CD14-positive monocyte (primary cell): ENCODE measurements around the gene PLXNA4. TPM values are rescaled to one million over a fixed set of nuclear protein-coding genes. Genes with fewer than 3 reads are reported as not detected.

Experiments used
- DNase-seq, 3 donors: peaks; one replicate each; pipeline ENCODE4 v3.0.0-alpha.2; 2011 to 2022
- H2AFZ ChIP-seq: 2 replicates; pipeline ENCODE4 v1.6.0; 2012; ENCODE audit warnings: mild to moderate bottlenecking, low read depth, low read length, inconsistent platforms; ENCODE audit not compliant: insufficient read depth, poor library complexity, severe bottlenecking
- H3K27ac ChIP-seq, 2 donors: 1 replicate in 1 of 2; 2 replicates in 1 of 2; pipeline ENCODE4 v1.5.1; 2012 to 2013; ENCODE audit warnings: low read length in 2 of 2, control low read depth in 1 of 2, inconsistent platforms in 1 of 2, low read depth in 1 of 2, mild to moderate bottlenecking in 1 of 2
- H3K27me3 ChIP-seq, 2 donors: one replicate each; pipeline versions ENCODE4 v1.6.0 to v1.6.1; 2011 to 2013; ENCODE audit warnings: low read length in 2 of 2; ENCODE audit not compliant: control insufficient read depth in 2 of 2, insufficient read depth in 2 of 2
- H3K36me3 ChIP-seq, 2 donors: replicated peaks in 1 of 2; 1 replicate in 1 of 2; 2 replicates in 1 of 2; pipeline versions ENCODE4 v1.5.1 to v1.6.1; 2012 to 2013; ENCODE audit warnings: low read length in 2 of 2, control low read depth in 1 of 2, inconsistent platforms in 1 of 2, mild to moderate bottlenecking in 1 of 2; ENCODE audit not compliant: insufficient read depth in 2 of 2, control insufficient read depth in 1 of 2
- H3K4me1 ChIP-seq, 2 donors: 1 replicate in 1 of 2; 2 replicates in 1 of 2; pipeline versions ENCODE4 v1.5.1 to v1.6.1; 2012 to 2013; ENCODE audit warnings: low read length in 2 of 2, control low read depth in 1 of 2, inconsistent platforms in 1 of 2, mild to moderate bottlenecking in 1 of 2, moderate library complexity in 1 of 2; ENCODE audit not compliant: insufficient read depth in 2 of 2, control insufficient read depth in 1 of 2
- H3K4me2 ChIP-seq: replicated peaks from 2 replicates; pipeline ENCODE3; 2012; ENCODE audit warnings: low read length, moderate library complexity, mild to moderate bottlenecking; ENCODE audit not compliant: poor library complexity, severe bottlenecking; ENCODE audit errors: extremely low read depth
- H3K4me3 ChIP-seq, 3 experiments: fragments of 200-600 bp in 1 of 3; sonication (generic) in 1 of 3; replicated peaks in 1 of 3; 1 replicate in 2 of 3; 2 replicates in 1 of 3; pipeline ENCODE4 v1.5.1; 2011 to 2013; ENCODE audit warnings: low read length in 3 of 3, mild to moderate bottlenecking in 3 of 3, control low read depth in 2 of 3, low read depth in 2 of 3, inconsistent platforms in 1 of 3, moderate library complexity in 1 of 3
- H3K79me2 ChIP-seq: 2 replicates; pipeline ENCODE4 v1.6.0; 2012; ENCODE audit warnings: mild to moderate bottlenecking, control low read depth, inconsistent platforms, low read length, moderate library complexity; ENCODE audit not compliant: insufficient read depth
- H3K9ac ChIP-seq: 2 replicates; pipeline ENCODE4 v1.6.0; 2017; ENCODE audit warnings: low read length, mild to moderate bottlenecking; ENCODE audit not compliant: insufficient read depth, poor library complexity, severe bottlenecking
- H3K9me3 ChIP-seq, 2 donors: replicated peaks in 1 of 2; 1 replicate in 1 of 2; 2 replicates in 1 of 2; pipeline versions ENCODE4 v1.5.1 to v1.6.1; 2012 to 2013; ENCODE audit warnings: low read length in 2 of 2, control low read depth in 1 of 2; ENCODE audit not compliant: control insufficient read depth in 1 of 2, insufficient read depth in 1 of 2
- H4K20me1 ChIP-seq: 2 replicates; pipeline ENCODE4 v1.6.0; 2012; ENCODE audit warnings: mild to moderate bottlenecking, low read length, control low read depth, moderate library complexity; ENCODE audit not compliant: insufficient read depth
- H3K27ac Mint-ChIP-seq, 7 donors: one replicate each; pipeline ENCODE4 v1.8.0; 2020; ENCODE audit warnings: mild to moderate bottlenecking in 7 of 7, mixed read lengths in 7 of 7, moderate library complexity in 6 of 7, inconsistent platforms in 2 of 7
- H3K27me3 Mint-ChIP-seq, 3 donors: one replicate each; pipeline ENCODE4 v1.8.0; 2021 to 2022; ENCODE audit warnings: low read depth in 3 of 3, mild to moderate bottlenecking in 3 of 3, mixed read lengths in 3 of 3, moderate library complexity in 3 of 3, inconsistent platforms in 1 of 3
- H3K36me3 Mint-ChIP-seq, 2 donors: one replicate each; pipeline ENCODE4 v1.8.0; 2020; ENCODE audit warnings: mixed read lengths in 2 of 2, inconsistent platforms in 1 of 2, mild to moderate bottlenecking in 1 of 2
- H3K4me1 Mint-ChIP-seq: one replicate; pipeline ENCODE4 v1.8.0; 2020; ENCODE audit warnings: mild to moderate bottlenecking, mixed read lengths
- H3K4me3 Mint-ChIP-seq, 2 donors: one replicate each; pipeline ENCODE4 v1.8.0; 2020; ENCODE audit warnings: mild to moderate bottlenecking in 2 of 2, mixed read lengths in 2 of 2, moderate library complexity in 1 of 2
- H3K9me3 Mint-ChIP-seq, 7 donors: one replicate each; pipeline ENCODE4 v1.8.0; 2020 to 2022; ENCODE audit warnings: mixed read lengths in 7 of 7, mild to moderate bottlenecking in 6 of 7, moderate library complexity in 6 of 7, inconsistent platforms in 2 of 7
- CTCF ChIP-seq: fragments of 200-600 bp; IDR thresholded peaks from one replicate; pipeline ENCODE4 v1.8.0; 2022; ENCODE audit warnings: antibody characterized with exemption, mild to moderate bottlenecking
- WGBS: methylation state at CpG from one replicate; pipeline ENCODE4 v1.1.5; 2013; ENCODE audit warnings: missing lambda C conversion rate; ENCODE audit not compliant: insufficient coverage; 5-methylcytosine and 5-hydroxymethylcytosine counted together
- intact Hi-C, 2 donors: fragments of 100-400 bp; cut with micrococcal nuclease; formaldehyde crosslinking; loops; one replicate each; pipeline versions ENCODE4 v1.15.0 to v1.15.1; 2023
- polyA plus RNA-seq, 3 donors: library from polyadenylated mRNA; depleted of rRNA in 1 of 3; unstranded in 2 of 3; stranded (reverse) in 1 of 3; fragments of 300-500 nt in 2 of 3; fragments of >200 nt in 1 of 3; fragmentation: Illumina TruSeq in 2 of 3; gene quantifications; 1 replicate in 2 of 3; 2 replicates in 1 of 3; pipeline ENCODE4 v1.2.3, GENCODE V29; 2012 to 2021

The PLXNA4 gene
- polyA plus RNA-seq, 3 donors: not detected

GRCh38 chr7:132548489-132549078 is 27.7 kb downstream of the PLXNA4 start:
- no CpG with 5 or more reads among the region's 4 CpGs for WGBS
- Histone ChIP-seq H3K36me3 (no peaks in the 10 kb centered on the region), H3K9me3 (peaks cover 12 to 23% of the 10 kb centered on the region in 2 donors), H3K9ac (no peak overlapping the region), H3K79me2 (no peaks in the 10 kb centered on the region), H3K4me2 (no peak overlapping the region), H4K20me1 (no peaks in the 10 kb centered on the region), H3K4me1 (no peaks in the 10 kb centered on the region), H3K4me3 (no peak overlapping the region), H2AFZ (no peak overlapping the region), H3K27ac (no peak overlapping the region), H3K27me3 (peaks cover 0 to 8% of the 10 kb centered on the region in 2 donors)
- intact Hi-C loops: no loop called here
- H3K27me3 Mint-ChIP-seq: peaks cover 10 to 16% (median 13%) of the 10 kb centered on the region in 3 donors
- no peaks in the 10 kb centered on the region for H3K4me1 Mint-ChIP-seq
- H3K4me3 Mint-ChIP-seq: no peak overlapping the region
- H3K36me3 Mint-ChIP-seq: no peaks in the 10 kb centered on the region
- peaks cover 12 to 25% (median 18%) of the 10 kb centered on the region in 7 donors for H3K9me3 Mint-ChIP-seq
- no peak for TF ChIP-seq CTCF
- no peak for DNase-seq
- H3K27ac Mint-ChIP-seq: no peak overlapping the region

GRCh38 chr7:132547821-132548220 is 28.4 kb downstream of the PLXNA4 start:
- Histone ChIP-seq H3K4me3 (no peak overlapping the region), H2AFZ (no peak overlapping the region), H3K9ac (no peak overlapping the region), H3K79me2 (no peaks in the 10 kb centered on the region), H3K9me3 (peaks cover 12 to 19% of the 10 kb centered on the region in 2 donors), H4K20me1 (no peaks in the 10 kb centered on the region), H3K4me2 (no peak overlapping the region), H3K27ac (no peak overlapping the region), H3K4me1 (no peaks in the 10 kb centered on the region), H3K27me3 (peaks cover 0 to 13% of the 10 kb centered on the region in 2 donors), H3K36me3 (no peaks in the 10 kb centered on the region)
- H3K9me3 Mint-ChIP-seq: peaks cover 12 to 25% (median 18%) of the 10 kb centered on the region in 7 donors
- H3K27me3 Mint-ChIP-seq: peaks cover 11 to 17% (median 12%) of the 10 kb centered on the region in 3 donors
- no peak for DNase-seq
- TF ChIP-seq CTCF: no peak
- no peak overlapping the region for H3K4me3 Mint-ChIP-seq
- 80% methylated on average over 1 of the region's 6 CpGs for whole genome bisulfite sequencing
- H3K4me1 Mint-ChIP-seq: no peaks in the 10 kb centered on the region
- no peaks in the 10 kb centered on the region for H3K36me3 Mint-ChIP-seq
- no peak overlapping the region for H3K27ac Mint-ChIP-seq
- intact Hi-C loops: no loop called here
